Lower leg skin (tissue), 3 donors: ENCODE measurements around the gene AQP1.

Experiments
- CTCF ChIP-seq, 3 donors: fragments of 450-650 bp; IDR thresholded peaks; one replicate each; pipeline ENCODE4 v1.5.1; 2016; ENCODE audit warnings: antibody characterized with exemption in 3 of 3, mild to moderate bottlenecking in 3 of 3, moderate library complexity in 2 of 3
- POLR2A ChIP-seq, 2 donors: fragments of 450-650 bp; IDR thresholded peaks; one replicate each; pipeline ENCODE4 v1.6.1; 2016 to 2017; ENCODE audit warnings: antibody characterized with exemption in 2 of 2, mild to moderate bottlenecking in 1 of 2, moderate library complexity in 1 of 2

GRCh38 chr7:30867483-30867882, 44.2 kb upstream of the AQP1 start:
- TF ChIP-seq CTCF (IDR thresholded peaks at IDR 0.05) (no peak), POLR2A (IDR thresholded peaks at IDR 0.05) (no peak)
